A549 (cell line): Measurements from ENCODE around the gene PRTFDC1. TPM values are rescaled to one million over a fixed set of nuclear protein-coding genes. Genes with fewer than 3 reads are reported as not detected.

Experiments
- ATAC-seq, 2 experiments: fragments of 200-7000 bp in 1 of 2; fragments of >200 bp in 1 of 2; cut with Nextera tagmentation in 1 of 2; cut with Tn5 transposase in 1 of 2; 3 replicates each; pipeline versions ENCODE4 v1.8.0 to v1.9.1; 2018 to 2020; ENCODE audit warnings: mild to moderate bottlenecking in 1 of 2, moderate library complexity in 1 of 2
- CTCF ChIA-PET: fragments of 300-600 bp; sonication (Branson Sonifier 250); formaldehyde crosslinking; extraction: SDS; loops from one replicate; lab custom pipeline; 2021; ENCODE audit warnings: antibody characterized with exemption, inconsistent platforms; lab: Yijun Ruan, JAX
- POLR2A ChIA-PET: fragments of 350-600 bp; formaldehyde crosslinking; extraction: SDS; loops from one replicate; lab custom pipeline; 2021; ENCODE audit warnings: antibody characterized with exemption, inconsistent platforms; lab: Yijun Ruan, JAX
- DNase-seq, 2 experiments: peaks; one replicate each; pipeline versions ENCODE4 v3.0.0 to v3.0.0-alpha.2; 2011 to 2016; ENCODE audit warnings: low read depth in 1 of 2, low spot score in 1 of 2
- FAIRE-seq: peaks from 2 replicates; lab custom pipeline; 2011; peaks lifted over from hg19 to GRCh38; lab: Jason Lieb, UNC
- H3K27ac ChIP-seq, 2 experiments: fragments of >200 bp; sonication (Bioruptor Twin); formaldehyde crosslinking; 3 replicates each; pipeline ENCODE4 v1.5.1; 2016 to 2017
- H3K4me1 ChIP-seq: fragments of >200 bp; sonication (Bioruptor Twin); formaldehyde crosslinking; 3 replicates; pipeline ENCODE4 v1.6.1; 2016
- H3K4me2 ChIP-seq: fragments of >200 bp; sonication (Bioruptor Twin); formaldehyde crosslinking; 3 replicates; pipeline ENCODE4 v1.6.1; 2016
- H3K4me3 ChIP-seq: fragments of >200 bp; sonication (Bioruptor Twin); formaldehyde crosslinking; 3 replicates; pipeline ENCODE4 v1.5.1; 2016
- H3K9me3 ChIP-seq: fragments of >200 bp; sonication (Bioruptor Twin); formaldehyde crosslinking; 3 replicates; pipeline ENCODE4 v1.6.1; 2016
- ATOH8 ChIP-seq: fragments of 250-450 bp; sonication (Bioruptor Pico); IDR thresholded peaks from 2 replicates; pipeline ENCODE4 v1.5.0; 2020; ENCODE audit warnings: low read depth, mild to moderate bottlenecking, moderate library complexity
- CBX2 ChIP-seq: fragments of 200-600 bp; sonication (generic); IDR thresholded peaks from 2 replicates; pipeline ENCODE4 v1.6.1; 2016; ENCODE audit warnings: low read depth, mild to moderate bottlenecking, borderline replicate concordance
- CHD2 ChIP-seq: fragments of 150-350 bp; IDR thresholded peaks from 2 replicates; pipeline ENCODE4 v1.6.1; 2014; ENCODE audit warnings: low read length; ENCODE audit not compliant: partially characterized antibody
- FOSB ChIP-seq: fragments of 250-450 bp; sonication (Bioruptor Pico); IDR thresholded peaks from 2 replicates; pipeline ENCODE4 v1.5.0; 2020; ENCODE audit warnings: mild to moderate bottlenecking, moderate library complexity
- FOXS1 ChIP-seq: fragments of 250-450 bp; sonication (Bioruptor Pico); IDR thresholded peaks from 2 replicates; pipeline ENCODE4 v1.5.0; 2020; ENCODE audit warnings: mild to moderate bottlenecking, moderate library complexity
- GATA3 ChIP-seq: IDR thresholded peaks from 2 replicates; pipeline ENCODE4 v1.6.1; 2012; ENCODE audit warnings: borderline replicate concordance
- HDAC2 ChIP-seq: fragments of 200-600 bp; sonication (generic); IDR thresholded peaks from 2 replicates; pipeline ENCODE4 v1.6.1; 2016
- HES2 ChIP-seq: fragments of >200 bp; sonication (Bioruptor Twin); formaldehyde crosslinking; IDR thresholded peaks from 2 replicates; pipeline ENCODE4 v1.6.1; 2016
- HOXA7 ChIP-seq: fragments of 250-450 bp; sonication (Bioruptor Pico); IDR thresholded peaks from 2 replicates; pipeline ENCODE4 v1.5.0; 2020; ENCODE audit warnings: mild to moderate bottlenecking, moderate library complexity
- JUNB ChIP-seq: fragments of >200 bp; sonication (Bioruptor Twin); formaldehyde crosslinking; IDR thresholded peaks from 2 replicates; pipeline ENCODE4 v1.6.1; 2016
- KDM1A ChIP-seq: fragments of 200-600 bp; sonication (generic); IDR thresholded peaks from 2 replicates; pipeline ENCODE4 v1.6.1; 2016; ENCODE audit warnings: low read depth, mild to moderate bottlenecking
- KDM5A ChIP-seq: fragments of 200-600 bp; sonication (generic); IDR thresholded peaks from 2 replicates; pipeline ENCODE4 v1.6.1; 2016; ENCODE audit warnings: antibody characterized with exemption, mild to moderate bottlenecking
- MYC ChIP-seq: IDR thresholded peaks from 2 replicates; pipeline ENCODE4 v1.6.1; 2012; ENCODE audit warnings: mild to moderate bottlenecking, inconsistent platforms, low read length, improper control_type of control experiment, borderline replicate concordance
- NFE2L2 ChIP-seq: fragments of 150-350 bp; conservative IDR thresholded peaks from 2 replicates; pipeline ENCODE4 v1.6.1; 2014; ENCODE audit warnings: low read length
- NR3C1 ChIP-seq: fragments of >200 bp; sonication (Bioruptor Twin); formaldehyde crosslinking; IDR thresholded peaks from 3 replicates; pipeline ENCODE4 v1.6.1; 2017
- PBX3 ChIP-seq: IDR thresholded peaks from 2 replicates; pipeline ENCODE4 v1.6.1; 2012
- PHF8 ChIP-seq: fragments of 200-600 bp; sonication (generic); IDR thresholded peaks from 2 replicates; pipeline ENCODE4 v1.6.1; 2016; ENCODE audit warnings: low read depth, mild to moderate bottlenecking, antibody characterized with exemption, moderate library complexity, borderline replicate concordance
- RAD21 ChIP-seq, 2 experiments: fragments of >200 bp in 1 of 2; sonication (Bioruptor Twin) in 1 of 2; formaldehyde crosslinking in 1 of 2; IDR thresholded peaks in 1 of 2; conservative IDR thresholded peaks in 1 of 2; 2 replicates in 1 of 2; 3 replicates in 1 of 2; pipeline ENCODE4 v1.6.1; 2012 to 2018; ENCODE audit warnings: inconsistent platforms in 1 of 2
- RCOR1 ChIP-seq: fragments of 150-350 bp; IDR thresholded peaks from 2 replicates; pipeline ENCODE4 v1.6.1; 2014; ENCODE audit warnings: antibody characterized with exemption, low read length, low read depth
- RFX5 ChIP-seq: fragments of 450-650 bp; IDR thresholded peaks from 2 replicates; pipeline ENCODE4 v1.7.1; 2014; ENCODE audit warnings: antibody characterized with exemption, mild to moderate bottlenecking, moderate library complexity
- RNF2 ChIP-seq: fragments of 200-600 bp; sonication (generic); IDR thresholded peaks from 2 replicates; pipeline ENCODE4 v1.6.1; 2016; ENCODE audit warnings: low read depth, mild to moderate bottlenecking, antibody characterized with exemption, moderate library complexity, borderline replicate concordance
- SREBF2 ChIP-seq: fragments of 450-650 bp; IDR thresholded peaks from 2 replicates; pipeline ENCODE4 v1.6.1; 2014; ENCODE audit warnings: mild to moderate bottlenecking, moderate library complexity
- ZC3H11A ChIP-seq: fragments of 450-650 bp; IDR thresholded peaks from 2 replicates; pipeline ENCODE4 v1.6.1; 2014; ENCODE audit warnings: antibody characterized with exemption, mild to moderate bottlenecking
- ZNF302 ChIP-seq: fragments of 250-450 bp; sonication (Bioruptor Pico); IDR thresholded peaks from 2 replicates; pipeline ENCODE4 v1.9.0; 2021; ENCODE audit warnings: inconsistent platforms, mild to moderate bottlenecking, moderate library complexity
- ZSCAN20 ChIP-seq: fragments of 250-450 bp; sonication (Bioruptor Pico); IDR thresholded peaks from 2 replicates; pipeline ENCODE4 v1.8.0; 2022; ENCODE audit warnings: mild to moderate bottlenecking, moderate library complexity
- WGBS: methylation state at CpG from one replicate; pipeline ENCODE4 v1.1.6; 2017; ENCODE audit errors: missing lambda C conversion rate; 5-methylcytosine and 5-hydroxymethylcytosine counted together
- polyA plus RNA-seq, 4 experiments: library from polyadenylated mRNA; depleted of rRNA in 3 of 4; stranded (reverse); fragments of >200 nt; fragmentation: RNase III in 1 of 4; extraction: RNeasy Plus Mini Kit Qiagen cat#74134 plus additional on column Dnase treatment in 1 of 4; gene quantifications; 2 replicates in 3 of 4; 3 replicates in 1 of 4; pipeline ENCODE4 v1.2.3, GENCODE V29; 2011 to 2017
- TF ChIP-seq, protein P1 (sequence below): fragments of >200 bp; sonication (Bioruptor Twin); formaldehyde crosslinking; IDR thresholded peaks from 3 replicates; pipeline ENCODE4 v1.6.1; 2016
- TF ChIP-seq, protein P2 (sequence below): fragments of 450-650 bp; IDR thresholded peaks from 2 replicates; pipeline ENCODE4 v1.6.1; 2014; ENCODE audit warnings: antibody characterized with exemption
- TF ChIP-seq, protein P3 (sequence below): fragments of 250-450 bp; sonication (Bioruptor Pico); IDR thresholded peaks from 2 replicates; pipeline ENCODE4 v1.5.0; 2021; ENCODE audit warnings: mild to moderate bottlenecking, moderate library complexity, borderline replicate concordance

The PRTFDC1 gene
- polyA plus RNA-seq, 2 of the 4 experiments (the other 2 are of a cell fraction): 35.6 to 39.2 TPM

DNA sequence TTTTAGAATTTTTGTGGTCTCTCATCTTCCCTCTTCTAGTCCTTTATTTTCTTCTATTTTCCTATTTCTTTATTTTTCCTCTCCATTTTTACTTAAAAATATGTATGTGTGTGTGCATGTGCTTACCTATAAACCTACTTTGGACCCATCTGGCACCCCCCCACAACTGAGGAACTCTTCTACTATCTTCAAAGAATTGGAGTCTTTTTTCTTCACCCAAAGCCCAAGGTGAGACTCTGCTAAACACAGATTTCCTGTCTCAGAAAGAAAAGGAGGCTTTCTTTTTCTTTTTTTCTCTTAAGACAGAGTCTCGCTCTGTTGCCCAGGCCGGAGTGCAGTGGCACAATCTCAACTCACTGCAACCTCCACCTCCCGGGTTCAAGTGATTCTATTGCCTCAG lies 24.2 kb downstream of the PRTFDC1 start:
- FAIRE-seq (no peak), DNase-seq (no peak), ATAC-seq (no peak)
- Histone ChIP-seq H3K27ac (no peak overlapping the region), H3K4me1 (peaks cover 10% of the 10 kb centered on the region; the same call in 1 of the 3 replicates), H3K9me3 (no peaks in the 10 kb centered on the region), H3K4me3 (no peak overlapping the region), H3K4me2 (no peak overlapping the region)
- POLR2A ChIA-PET: no interaction called here
- TF ChIP-seq NR3C1 (no peak), ZNF302 (CRISPR knock-in tag) (no peak), RFX5 (no peak), RAD21 (conservative IDR thresholded peaks at IDR 0.05 in 1 of 2, IDR thresholded peaks at IDR 0.05 in 1 of 2) (no peak), PBX3 (no peak), ATOH8 (CRISPR knock-in tag) (no peak), FOXS1 (CRISPR knock-in tag) (no peak), FOSB (CRISPR knock-in tag) (no peak), PHF8 (no peak), ZSCAN20 (CRISPR knock-in tag) (no peak), GATA3 (no peak), CBX2 (no peak), CHD2 (no peak), RNF2 (no peak), HOXA7 (CRISPR knock-in tag) (no peak), KDM1A (no peak)
- TF ChIP-seq, protein P1, sequence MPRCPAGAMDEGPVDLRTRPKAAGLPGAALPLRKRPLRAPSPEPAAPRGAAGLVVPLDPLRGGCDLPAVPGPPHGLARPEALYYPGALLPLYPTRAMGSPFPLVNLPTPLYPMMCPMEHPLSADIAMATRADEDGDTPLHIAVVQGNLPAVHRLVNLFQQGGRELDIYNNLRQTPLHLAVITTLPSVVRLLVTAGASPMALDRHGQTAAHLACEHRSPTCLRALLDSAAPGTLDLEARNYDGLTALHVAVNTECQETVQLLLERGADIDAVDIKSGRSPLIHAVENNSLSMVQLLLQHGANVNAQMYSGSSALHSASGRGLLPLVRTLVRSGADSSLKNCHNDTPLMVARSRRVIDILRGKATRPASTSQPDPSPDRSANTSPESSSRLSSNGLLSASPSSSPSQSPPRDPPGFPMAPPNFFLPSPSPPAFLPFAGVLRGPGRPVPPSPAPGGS: no peak
- TF ChIP-seq, protein P2, sequence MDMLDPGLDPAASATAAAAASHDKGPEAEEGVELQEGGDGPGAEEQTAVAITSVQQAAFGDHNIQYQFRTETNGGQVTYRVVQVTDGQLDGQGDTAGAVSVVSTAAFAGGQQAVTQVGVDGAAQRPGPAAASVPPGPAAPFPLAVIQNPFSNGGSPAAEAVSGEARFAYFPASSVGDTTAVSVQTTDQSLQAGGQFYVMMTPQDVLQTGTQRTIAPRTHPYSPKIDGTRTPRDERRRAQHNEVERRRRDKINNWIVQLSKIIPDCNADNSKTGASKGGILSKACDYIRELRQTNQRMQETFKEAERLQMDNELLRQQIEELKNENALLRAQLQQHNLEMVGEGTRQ: no peak
- TF ChIP-seq, protein P3, sequence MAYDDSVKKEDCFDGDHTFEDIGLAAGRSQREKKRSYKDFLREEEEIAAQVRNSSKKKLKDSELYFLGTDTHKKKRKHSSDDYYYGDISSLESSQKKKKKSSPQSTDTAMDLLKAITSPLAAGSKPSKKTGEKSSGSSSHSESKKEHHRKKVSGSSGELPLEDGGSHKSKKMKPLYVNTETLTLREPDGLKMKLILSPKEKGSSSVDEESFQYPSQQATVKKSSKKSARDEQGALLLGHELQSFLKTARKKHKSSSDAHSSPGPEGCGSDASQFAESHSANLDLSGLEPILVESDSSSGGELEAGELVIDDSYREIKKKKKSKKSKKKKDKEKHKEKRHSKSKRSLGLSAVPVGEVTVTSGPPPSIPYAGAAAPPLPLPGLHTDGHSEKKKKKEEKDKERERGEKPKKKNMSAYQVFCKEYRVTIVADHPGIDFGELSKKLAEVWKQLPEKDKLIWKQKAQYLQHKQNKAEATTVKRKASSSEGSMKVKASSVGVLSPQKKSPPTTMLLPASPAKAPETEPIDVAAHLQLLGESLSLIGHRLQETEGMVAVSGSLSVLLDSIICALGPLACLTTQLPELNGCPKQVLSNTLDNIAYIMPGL: no peak
- 76% methylated on average over 3 of the region's 3 CpGs for WGBS
- CTCF ChIA-PET: no interaction called here

DNA sequence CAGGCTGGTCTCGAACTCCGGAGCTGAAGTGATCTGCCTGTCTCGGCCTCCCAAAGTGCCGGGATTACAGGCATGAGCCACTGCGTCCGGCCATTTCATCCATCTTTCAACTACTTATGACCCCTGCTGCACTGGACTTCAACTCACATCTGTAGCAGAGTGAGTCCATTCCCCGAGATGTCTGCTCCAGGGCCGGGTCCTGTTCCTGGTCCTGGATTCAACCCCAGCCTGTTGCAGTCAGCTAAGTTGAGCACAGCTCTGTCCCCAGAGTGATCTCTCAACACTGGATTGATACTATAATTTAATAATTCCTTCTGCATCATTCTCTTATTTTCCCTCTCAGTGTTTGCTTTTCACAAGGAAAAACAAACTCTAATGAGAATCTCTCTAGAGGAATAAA lies 25.8 kb downstream of the PRTFDC1 start:
- H3K4me3 ChIP-seq: no peak overlapping the region
- FAIRE-seq: no peak

More for the DNA sequence above, 25.8 kb downstream of the PRTFDC1 start:
- ATAC-seq: no peak
- ChIA-PET CTCF (interaction anchor here (1.0 to 1.6 kb wide), 3 partner anchors 9 to 25 kb away, joined by 4 read pairs; no protein-coding TSS in a partner anchor), POLR2A (no interaction called here)
- DNase-seq: no peak
- 89% methylated on average over 8 of the region's 8 CpGs for WGBS
- no peak overlapping the region for H3K27ac ChIP-seq
- no peak overlapping the region for H3K4me2 ChIP-seq
- H3K4me1 ChIP-seq: peaks cover 15% of the 10 kb centered on the region
- no peaks in the 10 kb centered on the region for H3K9me3 ChIP-seq
- no peak for TF ChIP-seq CBX2
- TF ChIP-seq NFE2L2: no peak
- TF ChIP-seq JUNB: no peak
- no peak for TF ChIP-seq MYC
- TF ChIP-seq, protein P1: no peak
- TF ChIP-seq RAD21 (conservative IDR thresholded peaks at IDR 0.05 in 1 of 2, IDR thresholded peaks at IDR 0.05 in 1 of 2): no peak
- no peak for TF ChIP-seq RNF2
- TF ChIP-seq RCOR1: no peak
- TF ChIP-seq ZC3H11A: no peak
- no peak for TF ChIP-seq KDM1A
- no peak for TF ChIP-seq KDM5A
- TF ChIP-seq SREBF2: no peak
- TF ChIP-seq HES2: no peak
- no peak for TF ChIP-seq PBX3
- TF ChIP-seq RFX5: no peak
- TF ChIP-seq HDAC2: no peak
- no peak for TF ChIP-seq FOSB (CRISPR knock-in tag)
